ENCODE data around the gene ZNF441. TPM values are rescaled to one million over a fixed set of nuclear protein-coding genes. Genes with fewer than 3 reads are reported as not detected.
A peak's percentile ranks its signal among the peaks of the same experiment; 100 is the strongest.

Gene ZNF441
- polyA plus RNA-seq, 3 donors: 0.48 to 1.0 (median 0.95) TPM

GRCh38 chr19:11722414-11722813, 44.4 kb upstream of the ZNF441 start:
- Histone ChIP-seq H3K27ac (ENCODE audit: low read depth in 1 of 2, low read length in 2 of 2) (no peak overlapping the region), H3K4me2 (replicated peaks; ENCODE audit: extremely low read depth, low read length, poor library complexity, severe bottlenecking) (no peak overlapping the region), H3K79me2 (ENCODE audit: insufficient read depth, low read length) (peaks cover 5% of the 10 kb centered on the region), H3K4me3 (replicated peaks in 1 of 3; ENCODE audit: low read depth in 2 of 3, low read length in 3 of 3) (peak overlapping the region in 1 of 3 experiments; percentile 28), H3K27me3 (ENCODE audit: control insufficient read depth in 2 of 2, insufficient read depth in 2 of 2, low read length in 2 of 2) (no peaks in the 10 kb centered on the region), H2AFZ (ENCODE audit: insufficient read depth, low read depth, low read length, poor library complexity, severe bottlenecking) (no peak overlapping the region), H4K20me1 (ENCODE audit: insufficient read depth, low read length) (no peaks in the 10 kb centered on the region), H3K36me3 (replicated peaks in 1 of 2; ENCODE audit: control insufficient read depth in 1 of 2, insufficient read depth in 2 of 2, low read length in 2 of 2) (peaks cover 18 to 65% of the 10 kb centered on the region in 2 donors), H3K4me1 (ENCODE audit: control insufficient read depth in 1 of 2, insufficient read depth in 2 of 2, low read length in 2 of 2) (no peaks in the 10 kb centered on the region), H3K9ac (ENCODE audit: insufficient read depth, low read length, poor library complexity, severe bottlenecking) (no peak overlapping the region), H3K9me3 (replicated peaks in 1 of 2; ENCODE audit: control insufficient read depth in 1 of 2, insufficient read depth in 1 of 2, low read length in 2 of 2) (peaks cover 71 to 86% of the 10 kb centered on the region in 2 donors)
- no peaks in the 10 kb centered on the region for H3K27me3 Mint-ChIP-seq (ENCODE audit: low read depth in 3 of 3)
- H3K4me3 Mint-ChIP-seq: no peak overlapping the region
- H3K4me1 Mint-ChIP-seq: no peaks in the 10 kb centered on the region
- no peak for DNase-seq
- H3K36me3 Mint-ChIP-seq: peaks cover 39 to 60% of the 10 kb centered on the region in 2 donors
- WGBS (ENCODE audit: insufficient coverage): no CpG with 5 or more reads among the region's 10 CpGs
- peaks cover 41 to 91% (median 78%) of the 10 kb centered on the region in 7 donors for H3K9me3 Mint-ChIP-seq
- TF ChIP-seq CTCF (IDR thresholded peaks at IDR 0.05): no peak
- no peak overlapping the region for H3K27ac Mint-ChIP-seq
- intact Hi-C loops (cut with micrococcal nuclease): no loop called here

- Histone ChIP-seq H2AFZ (ENCODE audit: insufficient read depth, low read depth, low read length, poor library complexity, severe bottlenecking) (no peak overlapping the region), H3K27me3 (ENCODE audit: control insufficient read depth in 2 of 2, insufficient read depth in 2 of 2, low read length in 2 of 2) (no peaks in the 10 kb centered on the region), H3K4me2 (replicated peaks; ENCODE audit: extremely low read depth, low read length, poor library complexity, severe bottlenecking) (no peak overlapping the region), H3K79me2 (ENCODE audit: insufficient read depth, low read length) (peaks cover 10% of the 10 kb centered on the region), H3K4me3 (replicated peaks in 1 of 3; ENCODE audit: low read depth in 2 of 3, low read length in 3 of 3) (no peak overlapping the region), H3K4me1 (ENCODE audit: control insufficient read depth in 1 of 2, insufficient read depth in 2 of 2, low read length in 2 of 2) (no peaks in the 10 kb centered on the region), H3K27ac (ENCODE audit: low read depth in 1 of 2, low read length in 2 of 2) (no peak overlapping the region), H4K20me1 (ENCODE audit: insufficient read depth, low read length) (no peaks in the 10 kb centered on the region), H3K9me3 (replicated peaks in 1 of 2; ENCODE audit: control insufficient read depth in 1 of 2, insufficient read depth in 1 of 2, low read length in 2 of 2) (peaks cover 70 to 77% of the 10 kb centered on the region in 2 donors), H3K36me3 (replicated peaks in 1 of 2; ENCODE audit: control insufficient read depth in 1 of 2, insufficient read depth in 2 of 2, low read length in 2 of 2) (peaks cover 4 to 45% of the 10 kb centered on the region in 2 donors), H3K9ac (ENCODE audit: insufficient read depth, low read length, poor library complexity, severe bottlenecking) (no peak overlapping the region)
- Mint-ChIP-seq H3K27ac (no peak overlapping the region), H3K4me1 (no peaks in the 10 kb centered on the region), H3K27me3 (ENCODE audit: low read depth in 3 of 3) (no peaks in the 10 kb centered on the region), H3K9me3 (peaks cover 31 to 78% (median 68%) of the 10 kb centered on the region in 7 donors), H3K36me3 (peaks cover 26 to 61% of the 10 kb centered on the region in 2 donors), H3K4me3 (no peak overlapping the region)
- WGBS (ENCODE audit: insufficient coverage): 100% methylated on average over 2 of the region's 4 CpGs
- intact Hi-C loops (cut with micrococcal nuclease): no loop called here
- DNase-seq: no peak
- no peak for TF ChIP-seq CTCF (IDR thresholded peaks at IDR 0.05)
Measured at GRCh38 chr19:11729586-11729985, 37.2 kb upstream of the ZNF441 start.

All from CD14-positive monocyte (primary cell).